Colon (tissue), 2 donors: ENCODE measurements around the gene TLK1.
A peak's percentile ranks its signal among the peaks of the same experiment; 100 is the strongest.
"Not testable (repeated sequence)": the region's sequence is repeated elsewhere in the genome, so short reads cannot be mapped to it uniquely, and the experiment has no call there.

ENCODE experiments used
- FAIRE-seq: peaks from 2 replicates; lab custom pipeline; 2012; peaks lifted over from hg19 to GRCh38; lab: Jason Lieb, UNC
- donor health status: control.
- donor health status: control.

The TLK1 gene

GRCh38 chr2:171142398-171142797 is 18.3 kb downstream of the TLK1 start:
- FAIRE-seq, result no peak

- FAIRE-seq, result no peak
Observed at GRCh38 chr2:171141320-171141719, 19.4 kb downstream of the TLK1 start.

- no peak for FAIRE-seq
Observed at GRCh38 chr2:171139860-171140259, 20.8 kb downstream of the TLK1 start.

- FAIRE-seq, result no peak
Observed at GRCh38 chr2:171136024-171136423, 24.7 kb downstream of the TLK1 start.

GRCh38 chr2:171134624-171135230 is 26.0 kb downstream of the TLK1 start:
- FAIRE-seq, result no peak

- no peak for FAIRE-seq
Observed at GRCh38 chr2:171132086-171132485, 28.6 kb downstream of the TLK1 start.

- peak; percentile 14 for FAIRE-seq
Observed at GRCh38 chr2:171128461-171128860, 32.2 kb downstream of the TLK1 start.

- FAIRE-seq, result no peak
Observed at GRCh38 chr2:171124541-171124940, 36.2 kb downstream of the TLK1 start.

GRCh38 chr2:171109571-171109970 is 51.1 kb downstream of the TLK1 start:
- no peak for FAIRE-seq

- FAIRE-seq, result no peak
Observed at GRCh38 chr2:171109020-171109419, 51.7 kb downstream of the TLK1 start.

- FAIRE-seq, result no peak
Observed at GRCh38 chr2:171107803-171108202, 52.9 kb downstream of the TLK1 start.

GRCh38 chr2:171104379-171104778 is 56.3 kb downstream of the TLK1 start:
- FAIRE-seq, result no peak

GRCh38 chr2:171102802-171103201 is 57.9 kb downstream of the TLK1 start:
- no peak for FAIRE-seq

GRCh38 chr2:171100370-171100769 is 60.3 kb downstream of the TLK1 start:
- FAIRE-seq, result no peak

- no peak for FAIRE-seq
Observed at GRCh38 chr2:171098607-171099006, 62.1 kb downstream of the TLK1 start.

GRCh38 chr2:171095014-171095582 is 65.6 kb downstream of the TLK1 start:
- FAIRE-seq, result no peak

- not testable (repeated sequence) for FAIRE-seq
Observed at GRCh38 chr2:171091517-171091916, 69.2 kb downstream of the TLK1 start.

- FAIRE-seq, result no peak
Observed at GRCh38 chr2:171089489-171089888, 71.2 kb downstream of the TLK1 start.

GRCh38 chr2:171088057-171088834 is 72.4 kb downstream of the TLK1 start:
- FAIRE-seq, result no peak

GRCh38 chr2:171087547-171087946 is 73.1 kb downstream of the TLK1 start:
- FAIRE-seq, result no peak

GRCh38 chr2:171086352-171087290 is 74.1 kb downstream of the TLK1 start:
- FAIRE-seq, result no peak

GRCh38 chr2:171084128-171084527 is 76.6 kb downstream of the TLK1 start:
- FAIRE-seq, result peak; percentile 62
